GM19452 (cell line): ENCODE measurements around the gene KLF9.

Source experiments
- ATAC-seq: cut with Tn5 transposase; IDR thresholded peaks from one replicate; pipeline ENCODE4 v1.9.1; 2021; ENCODE audit not compliant: unreplicated experiment

Gene KLF9

DNA sequence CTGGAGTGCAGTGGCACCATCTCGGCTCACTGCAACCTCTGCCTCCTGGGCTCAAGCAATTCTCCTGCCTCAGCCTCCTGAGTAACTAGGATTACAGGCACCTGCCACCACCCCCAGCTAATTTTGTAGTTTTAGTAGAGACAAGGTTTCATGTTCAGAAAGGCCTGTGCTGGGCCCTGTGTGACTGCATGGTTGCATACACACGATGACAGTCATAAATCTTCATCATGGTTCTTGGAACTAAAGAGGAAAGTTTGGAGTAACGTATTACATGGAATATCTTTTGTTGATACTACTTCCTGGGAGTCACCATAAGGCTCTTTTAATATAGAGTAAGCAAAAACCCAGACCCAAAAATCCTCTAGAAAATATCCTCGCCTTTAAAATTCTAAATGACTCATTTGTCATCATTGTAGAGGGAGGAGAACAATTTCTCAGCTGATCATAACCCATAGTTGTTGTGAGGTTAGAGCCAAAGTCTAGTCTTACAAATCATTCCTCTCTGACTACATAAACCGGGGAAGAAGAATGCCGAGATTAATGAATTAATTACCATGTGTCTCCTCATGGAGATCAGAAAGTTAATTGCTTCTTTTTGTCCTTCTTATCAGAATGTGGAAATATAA is 47.0 kb downstream of the KLF9 start:
- no peak for ATAC-seq

GRCh38 chr9:70363760-70364159 is 50.7 kb downstream of the KLF9 start:
- no peak for ATAC-seq

- ATAC-seq, result no peak
Observed at GRCh38 chr9:70362952-70363351, 51.5 kb downstream of the KLF9 start.

- no peak for ATAC-seq
Observed at GRCh38 chr9:70355801-70356200, 58.7 kb downstream of the KLF9 start.

GRCh38 chr9:70352802-70353201 is 61.7 kb downstream of the KLF9 start:
- ATAC-seq, result no peak

DNA sequence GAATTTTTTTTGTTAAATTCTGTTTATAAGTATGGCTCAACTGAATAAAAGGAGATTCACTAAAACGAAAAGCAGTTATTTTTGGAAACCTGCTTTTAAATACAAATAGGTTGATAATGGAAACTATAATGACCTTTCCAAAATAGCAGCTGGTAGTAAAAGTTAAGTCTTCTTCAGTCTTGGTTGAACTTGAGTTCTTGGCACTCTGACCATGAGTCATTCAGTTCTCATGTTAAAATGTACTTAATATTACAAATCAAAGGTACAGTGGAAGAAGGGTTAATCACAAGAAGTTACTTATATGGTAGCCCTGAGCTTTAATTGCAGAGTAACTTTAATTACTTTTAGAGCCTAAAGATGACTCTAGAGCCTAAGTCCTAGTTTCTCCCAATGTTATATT is 62.1 kb downstream of the KLF9 start:
- ATAC-seq, result no peak

DNA sequence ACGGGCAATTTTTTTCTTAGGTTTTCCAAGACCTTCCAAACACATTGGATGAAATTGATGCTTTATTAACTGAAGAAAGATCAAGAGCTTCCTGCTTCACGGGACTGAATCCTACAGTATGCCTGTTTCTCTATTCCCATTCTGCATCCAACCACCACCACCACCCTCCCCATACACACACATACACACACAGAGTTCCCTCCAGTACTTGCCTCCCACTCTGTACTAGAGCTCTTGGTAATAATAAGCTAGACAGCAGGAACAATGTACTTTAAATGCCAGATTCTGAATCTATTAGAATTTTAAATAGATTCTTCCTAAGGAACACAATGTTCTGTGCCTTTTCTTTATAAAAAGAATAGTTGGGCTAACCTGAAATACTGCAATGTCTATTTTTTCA is 67.4 kb downstream of the KLF9 start:
- no peak for ATAC-seq

- no peak for ATAC-seq
Observed at GRCh38 chr9:70340572-70340971, 73.9 kb downstream of the KLF9 start.
